GM19324 (cell line): Measurements from ENCODE around the gene FBLN1.
"Not testable (repeated sequence)": the region's sequence is repeated elsewhere in the genome, so short reads cannot be mapped to it uniquely, and the experiment has no call there.

Experiments
- ATAC-seq: cut with Tn5 transposase; IDR thresholded peaks from one replicate; pipeline ENCODE4 v1.9.1; 2021; ENCODE audit warnings: mild to moderate bottlenecking, moderate library complexity; ENCODE audit not compliant: unreplicated experiment, low FRiP score

Gene FBLN1

GRCh38 chr22:45599836-45600577, 97.3 kb downstream of the FBLN1 start:
- ATAC-seq: no peak

DNA sequence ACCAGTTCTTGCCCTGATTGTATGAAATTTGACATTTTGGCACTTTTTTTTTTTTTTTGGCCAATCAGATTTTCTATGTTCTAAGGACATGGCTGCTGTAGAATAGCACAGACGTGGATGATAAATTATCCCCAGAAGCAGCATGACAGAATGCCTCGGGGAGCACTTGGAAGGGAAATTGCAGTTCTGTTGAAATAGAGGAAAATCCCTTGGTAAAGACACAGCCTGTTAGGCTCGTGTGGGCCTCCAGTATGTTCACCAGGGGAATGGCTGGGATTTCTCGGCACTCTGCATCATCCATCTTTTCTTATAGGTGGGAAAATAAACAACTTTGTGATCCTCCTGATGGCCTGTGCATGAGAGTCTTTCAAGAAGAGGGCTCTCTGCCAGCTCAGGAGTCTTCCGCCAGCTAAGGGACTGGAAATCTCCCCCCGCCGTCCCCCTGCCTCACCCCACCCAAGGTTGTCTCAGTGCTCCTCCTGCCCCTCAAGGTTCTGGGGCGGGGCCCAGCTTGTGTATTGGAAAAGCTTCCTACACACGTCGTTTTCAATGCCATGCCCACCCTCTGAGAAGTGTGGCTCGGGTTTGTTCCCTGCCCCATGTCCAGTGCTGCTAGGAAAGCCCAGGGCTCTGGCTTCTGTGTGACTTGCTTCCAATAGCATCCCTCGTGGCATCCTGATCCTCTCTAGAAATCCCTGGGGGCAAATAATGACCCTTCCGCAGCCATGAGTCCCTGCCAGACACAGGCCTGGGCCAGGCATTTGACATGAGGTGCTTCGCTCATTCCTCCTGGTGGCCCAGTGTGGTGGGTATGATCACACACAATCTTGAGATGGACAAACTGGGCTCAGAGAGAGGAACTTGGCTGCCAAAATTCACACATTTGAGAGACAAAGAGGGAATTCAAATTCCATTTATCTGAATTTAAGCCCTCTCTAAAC, 98.4 kb downstream of the FBLN1 start:
- ATAC-seq: no peak

GRCh38 chr22:45602004-45602733, 99.5 kb downstream of the FBLN1 start:
- ATAC-seq: no peak

DNA sequence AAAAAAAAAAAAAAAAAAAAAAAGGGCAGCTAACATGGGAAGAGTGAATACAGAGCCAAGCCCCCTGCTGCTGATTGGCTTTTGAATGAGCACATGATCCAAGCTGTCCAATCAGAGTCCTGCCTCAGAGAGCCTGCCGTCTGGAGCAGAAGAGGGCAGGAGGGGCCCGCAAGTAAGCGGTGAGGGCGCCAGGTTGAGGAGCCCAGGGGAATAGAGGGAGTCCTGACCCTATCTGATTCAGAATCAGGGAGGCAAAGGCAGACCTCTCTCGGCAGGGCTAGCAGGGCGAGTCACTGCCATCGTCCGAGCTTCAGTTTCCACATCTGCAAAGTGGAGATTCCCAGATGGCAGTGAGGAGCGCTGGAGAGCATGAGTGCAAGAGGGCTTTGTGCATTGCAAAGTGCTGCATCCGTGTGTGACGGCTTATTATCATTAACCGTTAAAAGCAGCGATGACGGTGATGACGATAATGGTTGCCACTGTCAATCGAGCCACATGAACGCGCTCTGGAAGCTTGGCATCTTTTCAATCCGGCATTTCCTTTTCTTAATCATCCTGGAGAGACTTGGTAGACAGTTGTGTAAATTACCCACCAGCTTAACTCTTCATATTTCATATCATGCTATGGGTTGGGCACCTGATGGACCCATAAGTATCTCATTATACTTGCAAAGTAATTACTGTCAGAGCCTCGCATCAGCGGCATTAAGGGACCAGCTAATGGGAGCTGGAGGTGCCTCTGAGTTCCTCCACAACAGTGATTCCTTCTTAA, 100.3 kb downstream of the FBLN1 start:
- no peak for ATAC-seq

- ATAC-seq: no peak
Measured at GRCh38 chr22:45603619-45604018, 100.9 kb downstream of the FBLN1 start.

GRCh38 chr22:45608045-45608444, 105.4 kb downstream of the FBLN1 start:
- ATAC-seq: not testable (repeated sequence)

DNA sequence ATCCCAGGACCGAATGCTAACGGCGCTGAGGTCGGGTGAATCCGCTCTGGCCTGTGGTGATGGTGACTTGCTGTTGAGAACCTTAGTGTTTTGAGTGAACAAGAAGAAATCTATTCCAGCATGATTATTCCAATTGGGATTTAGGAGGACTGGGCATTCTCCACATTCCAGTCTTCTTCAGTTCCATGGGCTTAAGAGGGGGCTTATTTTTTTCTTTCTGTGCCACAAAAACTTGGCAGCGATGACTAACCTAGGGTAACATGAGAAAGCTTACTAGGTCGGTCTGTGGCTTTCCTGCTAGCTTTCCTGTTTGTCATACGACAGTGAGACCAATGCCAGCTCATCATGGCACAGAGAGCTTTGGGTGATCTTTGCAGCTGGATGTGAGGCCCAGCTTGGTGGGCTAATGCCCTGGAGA, 106.1 kb downstream of the FBLN1 start:
- ATAC-seq: no peak

- ATAC-seq: no peak
Measured at GRCh38 chr22:45612451-45612901, 109.8 kb downstream of the FBLN1 start.

DNA sequence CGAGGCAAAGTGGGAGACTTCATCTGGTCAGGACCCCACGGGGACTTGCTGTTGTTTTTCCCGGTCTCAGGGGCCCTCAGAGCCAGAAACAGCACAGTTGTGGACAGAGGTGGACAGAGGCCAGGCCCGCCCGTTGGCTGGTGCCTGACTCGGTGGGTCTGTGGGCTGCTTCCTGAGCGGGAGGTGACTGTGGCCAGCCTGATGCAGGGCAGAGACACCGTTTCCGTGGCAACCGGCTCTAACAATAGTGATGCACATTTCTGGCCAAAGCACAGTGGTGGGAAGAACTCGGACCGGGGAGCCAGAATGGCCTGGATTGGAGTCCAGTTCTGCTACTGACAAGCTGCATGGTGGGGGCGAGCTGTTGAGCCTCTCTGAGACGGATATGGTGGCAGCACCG, 110.3 kb downstream of the FBLN1 start:
- ATAC-seq: no peak

GRCh38 chr22:45615364-45615763, 112.7 kb downstream of the FBLN1 start:
- no peak for ATAC-seq

DNA sequence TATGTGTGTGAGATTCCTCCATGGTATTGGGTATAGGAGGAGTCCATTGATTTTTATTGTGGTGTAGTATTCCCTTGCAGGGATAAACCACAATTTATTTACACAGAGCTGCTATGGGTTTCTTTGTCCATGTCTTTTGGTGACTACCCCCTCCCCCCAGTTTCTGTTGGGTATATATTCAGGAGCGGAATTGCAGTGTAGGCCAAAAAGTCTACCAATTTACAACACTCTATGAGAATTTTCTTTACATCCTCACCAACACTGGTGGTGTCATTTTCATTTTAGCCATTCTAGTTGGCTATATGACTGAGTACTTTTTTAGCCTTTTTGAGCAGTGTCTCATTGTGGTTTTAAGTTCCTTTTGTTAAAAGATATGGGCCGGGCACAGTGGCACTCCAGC, 113.7 kb downstream of the FBLN1 start:
- no peak for ATAC-seq

DNA sequence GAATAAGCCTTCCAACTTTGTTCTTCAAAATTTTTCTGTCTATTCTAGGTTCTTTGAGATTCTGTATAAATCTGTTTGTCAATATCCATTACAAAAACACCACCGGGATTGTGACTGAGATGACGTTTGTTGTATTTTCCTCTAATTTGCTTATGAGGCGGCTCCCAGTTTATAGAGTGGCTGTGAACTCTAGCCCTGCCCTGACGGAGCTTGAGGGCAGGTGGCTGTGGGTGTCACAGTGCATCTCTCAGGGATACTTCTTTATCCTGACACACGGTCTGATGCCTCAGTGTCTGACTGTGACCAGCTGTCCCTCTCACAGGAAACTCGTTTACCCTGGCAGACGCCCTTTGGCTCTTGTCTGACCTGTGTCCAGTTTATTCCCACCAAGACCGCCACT, 115.3 kb downstream of the FBLN1 start:
- no peak for ATAC-seq

DNA sequence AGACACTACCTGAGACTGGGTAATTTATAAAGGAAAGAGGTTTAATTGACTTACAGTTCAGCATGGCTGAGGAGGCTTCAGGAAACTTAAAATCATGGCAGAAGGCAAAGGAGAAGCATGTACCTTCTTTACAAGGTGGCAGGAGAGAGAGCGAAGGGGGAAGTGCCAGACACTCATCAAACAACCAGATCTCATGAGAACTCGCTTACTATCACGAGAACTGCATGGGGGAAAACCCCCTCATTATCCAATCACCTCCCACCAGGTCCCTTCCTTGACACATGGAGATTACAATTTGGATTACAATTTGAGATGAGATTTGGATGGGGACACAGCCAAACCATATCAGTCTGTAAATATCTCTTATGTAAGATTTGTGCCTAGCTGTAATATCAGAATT, 118.0 kb downstream of the FBLN1 start:
- no peak for ATAC-seq

GRCh38 chr22:45621836-45622600, 119.3 kb downstream of the FBLN1 start:
- no peak for ATAC-seq

- ATAC-seq: not testable (repeated sequence)
Measured at GRCh38 chr22:45623464-45624145, 120.9 kb downstream of the FBLN1 start.

GRCh38 chr22:45626198-45626651, 123.5 kb downstream of the FBLN1 start:
- ATAC-seq: no peak

DNA sequence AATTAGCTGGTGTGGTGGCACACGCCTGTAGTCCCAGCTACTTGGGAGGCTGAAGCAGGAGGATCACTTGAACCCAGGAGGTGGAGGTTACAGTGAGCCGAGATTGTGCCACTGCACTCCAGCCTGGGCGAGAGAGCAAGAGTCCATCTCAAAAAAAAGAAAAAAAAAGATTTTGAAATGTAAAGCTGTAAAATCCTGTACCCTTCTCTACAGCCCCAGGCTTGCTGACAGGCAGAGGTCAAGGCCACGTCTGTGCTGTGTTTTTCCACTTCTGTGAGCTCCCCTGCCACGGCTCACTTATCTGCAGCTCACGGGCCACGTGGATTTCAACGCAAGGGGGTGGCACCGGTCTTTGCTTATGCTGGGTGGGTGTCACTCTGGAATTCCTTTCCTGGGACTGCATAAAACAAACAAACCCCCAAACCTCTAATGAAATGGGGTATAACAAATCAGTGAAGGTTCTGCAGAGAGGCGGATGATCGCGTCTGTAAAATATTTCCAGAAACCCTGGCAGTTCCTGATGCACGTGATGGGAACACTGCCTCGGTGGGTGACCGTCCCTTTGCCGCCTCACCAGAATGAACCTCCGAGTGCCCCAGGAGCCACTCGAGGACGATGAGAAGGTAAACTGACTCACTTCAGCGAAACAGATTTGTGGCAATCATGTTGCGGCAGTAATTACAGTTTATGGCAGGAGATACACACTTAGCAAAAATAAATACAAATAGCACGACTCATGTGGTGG, 125.0 kb downstream of the FBLN1 start:
- no peak for ATAC-seq

GRCh38 chr22:45628515-45628914, 125.8 kb downstream of the FBLN1 start:
- ATAC-seq: no peak
